ENCODE measurements around the gene ANXA2R. TPM values are rescaled to one million over a fixed set of nuclear protein-coding genes. Genes with fewer than 3 reads are reported as not detected.

Gene ANXA2R
- total and polyA plus RNA-seq, 9 of the 15 experiments (the other 6 are each of a cell fraction or from before 2014, with no cell fraction given), result 2.1 to 4.8 (median 3.4) TPM

GRCh38 chr5:43075319-43076293 lies 35.5 kb upstream of the ANXA2R start (continued):
- TF ChIP-seq ZBTB40 (IDR thresholded peaks at IDR 0.05) (peak; percentile 82), ZBTB40 (CRISPR knock-in tag; IDR thresholded peaks at IDR 0.05) (no peak), ATF6 (CRISPR knock-in tag; IDR thresholded peaks at IDR 0.05) (no peak), MBD2 (IDR thresholded peaks at IDR 0.05; ENCODE audit: borderline replicate concordance, low read depth) (no peak), STAT6 (CRISPR knock-in tag; IDR thresholded peaks at IDR 0.05) (no peak), NFXL1 (CRISPR knock-in tag; IDR thresholded peaks at IDR 0.05) (no peak), ZKSCAN8 (CRISPR knock-in tag; IDR thresholded peaks at IDR 0.05) (no peak), IRF1 (CRISPR knock-in tag; IDR thresholded peaks at IDR 0.05; ENCODE audit: borderline replicate concordance) (no peak), HMG20B (CRISPR knock-in tag; IDR thresholded peaks at IDR 0.05) (no peak), POLR2H (tag; IDR thresholded peaks at IDR 0.05; ENCODE audit: low read depth) (peak; percentile 74), ERF (CRISPR knock-in tag; IDR thresholded peaks at IDR 0.05) (no peak)

Data from K562 (cell line).